ENCODE measurements around the gene FADS3. TPM values are rescaled to one million over a fixed set of nuclear protein-coding genes. Genes with fewer than 3 reads are reported as not detected.

Gene FADS3
- total and polyA plus RNA-seq, 2 of the 13 experiments (the other 11 are each of a cell fraction or from before 2014, with no cell fraction given) = 13.4 to 23.2 TPM

- no peak for TF ChIP-seq GLMP (CRISPR knock-in tag; IDR thresholded peaks at IDR 0.05; ENCODE audit: borderline replicate concordance)
- TF ChIP-seq ZSCAN12 (CRISPR knock-in tag; IDR thresholded peaks at IDR 0.05) = 0 out of 2 replicates have a peak, but pooled peaks have one; percentile 71
- no peak for TF ChIP-seq CC2D1A (CRISPR knock-in tag; IDR thresholded peaks at IDR 0.05)
- no peak for TF ChIP-seq TBL1XR1 (IDR thresholded peaks at IDR 0.05; ENCODE audit: borderline replicate concordance, low read length, partially characterized antibody)
- TF ChIP-seq ZNF780A (CRISPR knock-in tag; IDR thresholded peaks at IDR 0.05) = no peak
- TF ChIP-seq ZNF598 (CRISPR knock-in tag; IDR thresholded peaks at IDR 0.05; ENCODE audit: borderline replicate concordance) = 0 out of 2 replicates have a peak, but pooled peaks have one; percentile 42
- TF ChIP-seq ZNF143 (CRISPR knock-in tag; IDR thresholded peaks at IDR 0.05) = no peak
- 0 out of 2 replicates have a peak, but pooled peaks have one; percentile 43 for TF ChIP-seq RFXANK (CRISPR knock-in tag; IDR thresholded peaks at IDR 0.05)
- no peak for TF ChIP-seq ZNF777 (CRISPR knock-in tag; IDR thresholded peaks at IDR 0.05)
- TF ChIP-seq ZBTB2 (CRISPR knock-in tag; IDR thresholded peaks at IDR 0.05; ENCODE audit: low read depth) = no peak
- 0 out of 2 replicates have a peak, but pooled peaks have one; percentile 25 for TF ChIP-seq ZNF431 (CRISPR knock-in tag; IDR thresholded peaks at IDR 0.05; ENCODE audit: borderline replicate concordance, low read depth)
- no peak for TF ChIP-seq MXI1 (IDR thresholded peaks at IDR 0.05; ENCODE audit: borderline replicate concordance, low read depth, low read length)
- no peak for TF ChIP-seq ZNF569 (CRISPR knock-in tag; IDR thresholded peaks at IDR 0.05; ENCODE audit: borderline replicate concordance)
- TF ChIP-seq ZNF18 (CRISPR knock-in tag; IDR thresholded peaks at IDR 0.05; ENCODE audit: insufficient replicate concordance) = no peak
- peak; percentile 91 for TF ChIP-seq HDAC1 (CRISPR knock-in tag; IDR thresholded peaks at IDR 0.05)
- peak; percentile 100 for TF ChIP-seq ZNF292 (CRISPR knock-in tag; IDR thresholded peaks at IDR 0.05; ENCODE audit: borderline replicate concordance, low read depth)
- TF ChIP-seq TBP (CRISPR knock-in tag; IDR thresholded peaks at IDR 0.05) = no peak
- 0 out of 2 replicates have a peak, but pooled peaks have one; percentile 41 for TF ChIP-seq ZNF639 (CRISPR knock-in tag; conservative IDR thresholded peaks at IDR 0.05)
- TF ChIP-seq ZNF800 (CRISPR knock-in tag; IDR thresholded peaks at IDR 0.05) = peak; percentile 73
- TF ChIP-seq HES4 (CRISPR knock-in tag; IDR thresholded peaks at IDR 0.05; ENCODE audit: borderline replicate concordance) = peak; percentile 59; the same call in 1 of the 2 replicates
- TF ChIP-seq ZNF773 (CRISPR knock-in tag; IDR thresholded peaks at IDR 0.05; ENCODE audit: borderline replicate concordance) = no peak
- no peak for TF ChIP-seq MIXL1 (CRISPR knock-in tag; IDR thresholded peaks at IDR 0.05)
Observed at GRCh38 chr11:61923166-61924063, 32.1 kb upstream of the FADS3 start (continued).
